Brain pericyte (primary cell): ENCODE data around the gene FCGR1A.
"Not testable (repeated sequence)": the region's sequence is repeated elsewhere in the genome, so short reads cannot be mapped to it uniquely, and the experiment has no call there.

ENCODE experiments used
- DNase-seq: peaks from one replicate; pipeline ENCODE4 v3.0.0-alpha.2; 2012; ENCODE audit warnings: low read depth, low spot score

The FCGR1A gene

GRCh38 chr1:149832316-149833126, 50.0 kb downstream of the FCGR1A start:
- DNase-seq = not testable (repeated sequence)

GRCh38 chr1:149833144-149833543, 50.6 kb downstream of the FCGR1A start:
- DNase-seq = not testable (repeated sequence)

GRCh38 chr1:149841149-149841548, 58.7 kb downstream of the FCGR1A start:
- not testable (repeated sequence) for DNase-seq
